T-cell (primary cell): ENCODE data around the gene USP38. TPM values are rescaled to one million over a fixed set of nuclear protein-coding genes. Genes with fewer than 3 reads are reported as not detected.
A peak's percentile ranks its signal among the peaks of the same experiment; 100 is the strongest.

Source experiments
- ATAC-seq, 4 experiments: fragments of 200-7000 bp in 3 of 4; fragments of 150-1000 bp in 1 of 4; cut with Tn5 transposase; replicated peaks in 1 of 4; 1 replicate in 3 of 4; 2 replicates in 1 of 4; pipeline ENCODE4 v1.10.0; 2021; ENCODE audit warnings: moderate library complexity in 3 of 4, mild to moderate bottlenecking in 2 of 4, moderate number of reproducible peaks in 1 of 4
- CTCF ChIA-PET, 2 donors: fragments of 300-600 bp; sonication (Branson Sonifier 250); formaldehyde crosslinking; loops; one replicate each; lab custom pipeline; 2022; ENCODE audit warnings: antibody characterized with exemption in 2 of 2; lab: Charles Lee
- POLR2A ChIA-PET, 2 donors: fragments of 300-600 bp; sonication (Branson Sonifier 250); formaldehyde crosslinking; loops; one replicate each; lab custom pipeline; 2022; ENCODE audit warnings: antibody characterized with exemption in 2 of 2; lab: Charles Lee
- DNase-seq, 35 experiments: peaks; one replicate each; pipeline versions ENCODE4 v3.0.0 to v3.0.0-alpha.2; 2013 to 2023
- H3K27ac ChIP-seq: one replicate; pipeline ENCODE4 v1.5.1; 2013; ENCODE audit warnings: low read length
- H3K27me3 ChIP-seq, 2 experiments: replicated peaks in 1 of 2; 1 replicate in 1 of 2; 2 replicates in 1 of 2; pipeline versions ENCODE4 v1.6.1 to v1.7.0; 2013; ENCODE audit warnings: low read length in 1 of 2, mixed read lengths in 1 of 2; ENCODE audit not compliant: control insufficient read depth in 2 of 2, insufficient read depth in 2 of 2; ENCODE audit errors: extremely low read depth in 1 of 2
- H3K36me3 ChIP-seq, 2 donors: 1 replicate in 1 of 2; 2 replicates in 1 of 2; pipeline versions ENCODE4 v1.6.1 to v1.7.0; 2013; ENCODE audit warnings: low read length in 1 of 2; ENCODE audit not compliant: control insufficient read depth in 2 of 2, insufficient read depth in 1 of 2; ENCODE audit errors: extremely low read depth in 1 of 2
- H3K4me1 ChIP-seq, 2 experiments: 1 replicate in 1 of 2; 2 replicates in 1 of 2; pipeline versions ENCODE4 v1.6.1 to v1.7.0; 2013; ENCODE audit warnings: low read length in 2 of 2, mixed read lengths in 1 of 2; ENCODE audit not compliant: insufficient read depth in 2 of 2, control insufficient read depth in 1 of 2; ENCODE audit errors: extremely low read depth in 1 of 2
- H3K4me3 ChIP-seq, 2 donors: 1 replicate in 1 of 2; 2 replicates in 1 of 2; pipeline versions ENCODE4 v1.5.1 to v1.7.0; 2013; ENCODE audit warnings: mild to moderate bottlenecking in 2 of 2, low read length in 1 of 2, moderate library complexity in 1 of 2; ENCODE audit not compliant: control insufficient read depth in 1 of 2; ENCODE audit errors: extremely low read depth in 1 of 2
- H3K9me3 ChIP-seq: 2 replicates; pipeline ENCODE4 v1.7.0; 2013
- H3K27ac Mint-ChIP-seq, 2 donors: one replicate each; pipeline ENCODE4 v1.8.0; 2020 to 2021; ENCODE audit warnings: mild to moderate bottlenecking in 2 of 2, mixed read lengths in 2 of 2
- H3K27me3 Mint-ChIP-seq, 2 donors: one replicate each; pipeline ENCODE4 v1.8.0; 2021 to 2022; ENCODE audit warnings: mixed read lengths in 2 of 2
- H3K36me3 Mint-ChIP-seq: one replicate; pipeline ENCODE4 v1.8.0; 2021; ENCODE audit warnings: mixed read lengths
- H3K4me1 Mint-ChIP-seq, 3 donors: one replicate each; pipeline ENCODE4 v1.8.0; 2020 to 2022; ENCODE audit warnings: mixed read lengths in 3 of 3, mild to moderate bottlenecking in 1 of 3
- H3K4me3 Mint-ChIP-seq, 3 donors: one replicate each; pipeline ENCODE4 v1.8.0; 2020 to 2022; ENCODE audit warnings: mild to moderate bottlenecking in 3 of 3, mixed read lengths in 3 of 3, moderate library complexity in 3 of 3
- H3K9me3 Mint-ChIP-seq, 3 donors: one replicate each; pipeline ENCODE4 v1.8.0; 2020 to 2022; ENCODE audit warnings: mixed read lengths in 3 of 3
- WGBS: methylation state at CpG from one replicate; pipeline ENCODE4 v1.1.5; 2013; ENCODE audit warnings: missing lambda C conversion rate; ENCODE audit not compliant: insufficient coverage; 5-methylcytosine and 5-hydroxymethylcytosine counted together
- total RNA-seq, 35 experiments: library from RNA in 6 of 35; stranded (reverse) in 6 of 35; fragments of 120-200 nt in 1 of 35; gene quantifications; one replicate each; pipeline versions ENCODE4 v1.2.1 to v1.2.4 and lab custom pipeline; 2013 to 2026

USP38 gene
- total RNA-seq (10 to 100 TPM; 22.6 to 31.1 (median 23.9) TPM), total RNA-seq (lab: John Stamatoyannopoulos, UW) (83.0 to 146 (median 119) reads per million in 29 experiments)
- total RNA-seq (2013), result 28.4 TPM

- Histone ChIP-seq H3K4me1 (peaks cover 6 to 52% of the 10 kb centered on the region in 2 experiments), H3K4me3 (peak within 1 kb of the TSS; percentile 85 to 90), H3K27me3 (no peaks in the 10 kb centered on the region), H3K36me3 (no peaks in the 10 kb centered on the region), H3K9me3 (no peaks in the 10 kb centered on the region), H3K27ac (peak within 1 kb of the TSS; percentile 85)
- CTCF ChIA-PET, result interaction anchor here in 1 of 2 donors (0.8 kb wide), 1 partner anchor 328 kb away, joined by 3 read pairs; the partner anchor contains the start of gene SMARCA5
- Mint-ChIP-seq H3K36me3 (peaks cover 29% of the 10 kb centered on the region), H3K4me3 (peak within 1 kb of the TSS; percentile 84 to 91 (median 87)), H3K27me3 (no peaks in the 10 kb centered on the region), H3K27ac (peak within 1 kb of the TSS; percentile 96 to 97), H3K9me3 (no peaks in the 10 kb centered on the region), H3K4me1 (peaks cover 65 to 84% (median 67%) of the 10 kb centered on the region in 3 donors)
- under 1% methylated on average over 61 of the region's 71 CpGs for WGBS
- ATAC-seq, result peak; percentile 86 to 89 (median 88)
- peak; percentile 73 to 91 (median 81) for DNase-seq
- POLR2A ChIA-PET, result no interaction called here
These were observed at the start of gene USP38 for GRCh38 chr4:143184503-143185252. Gene USP38 (plus strand): TSS chr4:143184917. CDS start chr4:143185451, 534 bp downstream.

GRCh38 chr4:143135358-143135757 is 49.4 kb upstream of the USP38 start:
- ATAC-seq (no peak), DNase-seq (no peak)
- peaks cover 0 to 6% of the 10 kb centered on the region in 2 experiments for H3K27me3 ChIP-seq
- H3K27me3 Mint-ChIP-seq, result no peaks in the 10 kb centered on the region
- no peaks in the 10 kb centered on the region for H3K36me3 ChIP-seq
- no peak overlapping the region for H3K27ac Mint-ChIP-seq
- H3K36me3 Mint-ChIP-seq, result no peaks in the 10 kb centered on the region
- ChIA-PET POLR2A (no interaction called here), CTCF (no interaction called here)
- no peaks in the 10 kb centered on the region for H3K4me1 Mint-ChIP-seq
- WGBS, result 94% methylated on average over 3 of the region's 5 CpGs
- no peaks in the 10 kb centered on the region for H3K4me1 ChIP-seq
- H3K9me3 ChIP-seq, result no peaks in the 10 kb centered on the region
- H3K9me3 Mint-ChIP-seq, result no peaks in the 10 kb centered on the region
- no peak overlapping the region for H3K27ac ChIP-seq
- H3K4me3 ChIP-seq, result no peak overlapping the region
- H3K4me3 Mint-ChIP-seq, result no peak overlapping the region

- CTCF ChIA-PET, result no interaction called here
These were observed 44.0 kb upstream of the USP38 start for GRCh38 chr4:143140696-143141095.

GRCh38 chr4:143148521-143148920 is 36.2 kb upstream of the USP38 start:
- Histone ChIP-seq H3K27ac (no peak overlapping the region), H3K4me1 (no peaks in the 10 kb centered on the region), H3K4me3 (no peak overlapping the region), H3K27me3 (no peaks in the 10 kb centered on the region), H3K9me3 (peaks cover 6% of the 10 kb centered on the region), H3K36me3 (no peaks in the 10 kb centered on the region)
- ATAC-seq (no peak), DNase-seq (no peak)
- no peak overlapping the region for H3K4me3 Mint-ChIP-seq
- H3K9me3 Mint-ChIP-seq, result peaks cover 24 to 76% (median 61%) of the 10 kb centered on the region in 3 donors
- ChIA-PET CTCF (no interaction called here), POLR2A (no interaction called here)
- no peak overlapping the region for H3K27ac Mint-ChIP-seq
- 86% methylated on average over 2 of the region's 2 CpGs for WGBS
- H3K27me3 Mint-ChIP-seq, result peaks cover 0 to 9% of the 10 kb centered on the region in 2 donors
- no peaks in the 10 kb centered on the region for H3K4me1 Mint-ChIP-seq
- no peaks in the 10 kb centered on the region for H3K36me3 Mint-ChIP-seq

More at GRCh38 chr4:143140696-143141095, 44.0 kb upstream of the USP38 start:
- Mint-ChIP-seq H3K9me3 (peaks cover 12 to 26% (median 15%) of the 10 kb centered on the region in 3 donors), H3K4me1 (no peaks in the 10 kb centered on the region), H3K4me3 (no peak overlapping the region), H3K36me3 (peaks cover 5% of the 10 kb centered on the region), H3K27ac (no peak overlapping the region), H3K27me3 (peaks cover 4 to 16% of the 10 kb centered on the region in 2 donors)
- no peak for ATAC-seq
- no peak for DNase-seq
- Histone ChIP-seq H3K4me3 (no peak overlapping the region), H3K9me3 (no peaks in the 10 kb centered on the region), H3K27ac (no peak overlapping the region), H3K36me3 (no peaks in the 10 kb centered on the region), H3K4me1 (no peaks in the 10 kb centered on the region), H3K27me3 (peaks cover 0 to 11% of the 10 kb centered on the region in 2 experiments)
- POLR2A ChIA-PET, result no interaction called here
- 77% methylated on average over 3 of the region's 4 CpGs for WGBS

GRCh38 chr4:143156853-143157252 is 27.9 kb upstream of the USP38 start:
- POLR2A ChIA-PET, result no interaction called here
- no peak overlapping the region for H3K27ac ChIP-seq
- no peaks in the 10 kb centered on the region for H3K4me1 ChIP-seq
- H3K36me3 ChIP-seq, result no peaks in the 10 kb centered on the region
- Mint-ChIP-seq H3K27me3 (no peaks in the 10 kb centered on the region), H3K9me3 (peaks cover 19 to 51% (median 47%) of the 10 kb centered on the region in 3 donors), H3K27ac (no peak overlapping the region), H3K4me3 (no peak overlapping the region), H3K4me1 (no peaks in the 10 kb centered on the region), H3K36me3 (peaks cover 10% of the 10 kb centered on the region)
- H3K4me3 ChIP-seq, result no peak overlapping the region
- H3K9me3 ChIP-seq, result peaks cover 9% of the 10 kb centered on the region
- CTCF ChIA-PET, result no interaction called here
- no CpG with 5 or more reads among the region's 2 CpGs for WGBS
- H3K27me3 ChIP-seq, result no peaks in the 10 kb centered on the region
- ATAC-seq (no peak), DNase-seq (no peak)

- Mint-ChIP-seq H3K4me1 (peaks cover 0 to 5% (median 1%) of the 10 kb centered on the region in 3 donors), H3K36me3 (peaks cover 11% of the 10 kb centered on the region), H3K27me3 (no peaks in the 10 kb centered on the region), H3K27ac (no peak overlapping the region), H3K4me3 (no peak overlapping the region), H3K9me3 (peaks cover 0 to 5% (median 3%) of the 10 kb centered on the region in 3 donors)
- ATAC-seq (no peak), DNase-seq (no peak)
- Histone ChIP-seq H3K9me3 (peaks cover 2% of the 10 kb centered on the region), H3K27me3 (no peaks in the 10 kb centered on the region), H3K4me1 (no peaks in the 10 kb centered on the region), H3K4me3 (no peak overlapping the region), H3K27ac (no peak overlapping the region), H3K36me3 (no peaks in the 10 kb centered on the region)
- ChIA-PET CTCF (no interaction called here), POLR2A (no interaction called here)
These were observed 21.1 kb upstream of the USP38 start for GRCh38 chr4:143163614-143164013.
